Sigmoid colon (tissue), 4 donors: ENCODE results near the gene TBC1D19.

Experiments used
- EP300 ChIP-seq, 4 donors: sonication (generic); formaldehyde crosslinking; IDR thresholded peaks; one replicate each; pipeline ENCODE4 v1.6.1; 2017; ENCODE audit warnings: antibody characterized with exemption in 4 of 4
- POLR2AphosphoS5 ChIP-seq, 4 donors: sonication (generic); formaldehyde crosslinking; IDR thresholded peaks; one replicate each; pipeline ENCODE4 v1.6.1; 2017; ENCODE audit warnings: antibody characterized with exemption in 4 of 4

- no peak for TF ChIP-seq EP300 (IDR thresholded peaks at IDR 0.05)
- TF ChIP-seq POLR2AphosphoS5 (IDR thresholded peaks at IDR 0.05) = no peak
Measured at GRCh38 chr4:26804451-26804850, 220.6 kb downstream of the TBC1D19 start.
